Trophoblast cell (in vitro differentiated cells and primary cell): ENCODE data around the gene DEAF1.
A peak's percentile ranks its signal among the peaks of the same experiment; 100 is the strongest.

Experiments
- DNase-seq, 2 donors: peaks; one replicate each; pipeline ENCODE4 v3.0.0-alpha.2; 2016
- H2AFZ ChIP-seq: 2 replicates; pipeline ENCODE4 v1.6.1; 2013; ENCODE audit warnings: low read length, moderate library complexity, mild to moderate bottlenecking; ENCODE audit not compliant: insufficient read depth, poor library complexity
- H2AK5ac ChIP-seq: 2 replicates; pipeline ENCODE4 v1.6.1; 2013; ENCODE audit warnings: mild to moderate bottlenecking, low read length
- H2BK120ac ChIP-seq: 2 replicates; pipeline ENCODE4 v1.6.1; 2013; ENCODE audit warnings: low read length, mild to moderate bottlenecking, moderate library complexity; ENCODE audit not compliant: insufficient read depth, poor library complexity
- H2BK12ac ChIP-seq: 2 replicates; pipeline ENCODE4 v1.6.1; 2013; ENCODE audit warnings: mild to moderate bottlenecking, low read length, moderate library complexity
- H2BK5ac ChIP-seq: 2 replicates; pipeline ENCODE4 v1.6.1; 2013; ENCODE audit warnings: low read length, low read depth, moderate library complexity, mild to moderate bottlenecking; ENCODE audit not compliant: poor library complexity
- H3K14ac ChIP-seq: 2 replicates; pipeline ENCODE4 v1.6.1; 2013; ENCODE audit warnings: mild to moderate bottlenecking, low read length
- H3K18ac ChIP-seq: 2 replicates; pipeline ENCODE4 v1.6.1; 2013; ENCODE audit warnings: mild to moderate bottlenecking, low read length
- H3K23ac ChIP-seq: 2 replicates; pipeline ENCODE4 v1.6.1; 2013; ENCODE audit warnings: low read length
- H3K27ac ChIP-seq: 2 replicates; pipeline ENCODE4 v1.5.1; 2013; ENCODE audit warnings: low read depth, mild to moderate bottlenecking, inconsistent platforms, low read length, moderate library complexity
- H3K27me3 ChIP-seq: 2 replicates; pipeline ENCODE4 v1.6.1; 2013; ENCODE audit warnings: inconsistent platforms, mild to moderate bottlenecking, low read length, moderate library complexity; ENCODE audit not compliant: insufficient read depth
- H3K36me3 ChIP-seq, 2 experiments: 1 replicate in 1 of 2; 2 replicates in 1 of 2; pipeline ENCODE4 v1.6.1; 2013; ENCODE audit warnings: low read length in 2 of 2, mild to moderate bottlenecking in 2 of 2, moderate library complexity in 1 of 2; ENCODE audit not compliant: insufficient read depth in 2 of 2, control insufficient read depth in 1 of 2
- H3K4ac ChIP-seq: 2 replicates; pipeline ENCODE4 v1.6.1; 2013; ENCODE audit warnings: low read depth, mild to moderate bottlenecking, low read length, moderate library complexity
- H3K4me1 ChIP-seq, 2 experiments: 1 replicate in 1 of 2; 2 replicates in 1 of 2; pipeline ENCODE4 v1.6.1; 2013; ENCODE audit warnings: low read length in 2 of 2, mild to moderate bottlenecking in 2 of 2, moderate library complexity in 1 of 2; ENCODE audit not compliant: insufficient read depth in 2 of 2, control insufficient read depth in 1 of 2
- H3K4me2 ChIP-seq: 2 replicates; pipeline ENCODE4 v1.6.1; 2013; ENCODE audit warnings: inconsistent platforms, mild to moderate bottlenecking, low read length, moderate library complexity
- H3K4me3 ChIP-seq: 2 replicates; pipeline ENCODE4 v1.5.1; 2013; ENCODE audit warnings: mild to moderate bottlenecking, low read depth, low read length, inconsistent platforms
- H3K79me1 ChIP-seq: one replicate; pipeline ENCODE4 v1.6.1; 2013; ENCODE audit warnings: low read length
- H3K79me2 ChIP-seq: 2 replicates; pipeline ENCODE4 v1.6.1; 2013; ENCODE audit warnings: low read length, mild to moderate bottlenecking; ENCODE audit not compliant: control insufficient read depth, insufficient read depth, poor library complexity
- H3K9ac ChIP-seq: 2 replicates; pipeline ENCODE4 v1.6.1; 2013; ENCODE audit warnings: mild to moderate bottlenecking, low read length
- H3K9me3 ChIP-seq: 2 replicates; pipeline ENCODE4 v1.6.1; 2013; ENCODE audit warnings: low read depth, mild to moderate bottlenecking, control low read depth, inconsistent platforms, low read length; ENCODE audit not compliant: insufficient read depth
- H4K12ac ChIP-seq: 2 replicates; pipeline ENCODE4 v1.6.1; 2013; ENCODE audit warnings: low read depth, mild to moderate bottlenecking, low read length, moderate library complexity
- H4K8ac ChIP-seq: 2 replicates; pipeline ENCODE4 v1.6.1; 2013; ENCODE audit warnings: low read depth, mild to moderate bottlenecking, low read length, moderate library complexity
- H4K91ac ChIP-seq: one replicate; pipeline ENCODE4 v1.6.1; 2013; ENCODE audit warnings: low read depth, mild to moderate bottlenecking, low read length, moderate library complexity
- WGBS: extraction: QIAGEN DNeasy Blood & Tissue Kit; methylation state at CpG from one replicate; pipeline ENCODE4 v1.1.7; 2013; ENCODE audit warnings: missing lambda C conversion rate; ENCODE audit not compliant: insufficient read length, insufficient coverage; ENCODE audit errors: extremely low coverage; 5-methylcytosine and 5-hydroxymethylcytosine counted together

Gene DEAF1

GRCh38 chr11:720017-720641 is 25.1 kb upstream of the DEAF1 start:
- Histone ChIP-seq H3K36me3 (peaks cover 54 to 58% of the 10 kb centered on the region in 2 experiments), H3K4ac (no peak overlapping the region), H3K18ac (no peak overlapping the region), H3K9ac (no peak overlapping the region), H2BK12ac (no peak overlapping the region), H2BK120ac (no peak overlapping the region), H3K9me3 (no peaks in the 10 kb centered on the region), H3K79me2 (no peaks in the 10 kb centered on the region), H2AK5ac (no peak overlapping the region), H3K79me1 (no peaks in the 10 kb centered on the region), H4K8ac (no peak overlapping the region), H3K14ac (no peak overlapping the region), H3K4me1 (no peaks in the 10 kb centered on the region), H2BK5ac (no peak overlapping the region), H3K27ac (no peak overlapping the region), H3K4me2 (no peak overlapping the region), H3K23ac (no peak overlapping the region), H4K91ac (no peak overlapping the region), H3K27me3 (no peaks in the 10 kb centered on the region), H4K12ac (no peak overlapping the region), H2AFZ (no peak overlapping the region), H3K4me3 (no peak overlapping the region)
- no CpG with 5 or more reads among the region's 35 CpGs for WGBS
- no peak for DNase-seq

- no peaks in the 10 kb centered on the region for H3K27me3 ChIP-seq
- H3K18ac ChIP-seq: no peak overlapping the region
- peaks cover 47 to 51% of the 10 kb centered on the region in 2 experiments for H3K36me3 ChIP-seq
- H2AK5ac ChIP-seq: no peak overlapping the region
- DNase-seq: no peak
- no peaks in the 10 kb centered on the region for H3K79me2 ChIP-seq
- no peak overlapping the region for H3K23ac ChIP-seq
- H3K4ac ChIP-seq: no peak overlapping the region
- H3K4me2 ChIP-seq: no peak overlapping the region
- H3K79me1 ChIP-seq: no peaks in the 10 kb centered on the region
- no peak overlapping the region for H3K4me3 ChIP-seq
- H4K91ac ChIP-seq: no peak overlapping the region
- no peak overlapping the region for H2AFZ ChIP-seq
- no peak overlapping the region for H2BK5ac ChIP-seq
- no peaks in the 10 kb centered on the region for H3K9me3 ChIP-seq
- no peak overlapping the region for H3K27ac ChIP-seq
- no peaks in the 10 kb centered on the region for H3K4me1 ChIP-seq
- H3K9ac ChIP-seq: no peak overlapping the region
- H4K12ac ChIP-seq: no peak overlapping the region
- no peak overlapping the region for H3K14ac ChIP-seq
- no peak overlapping the region for H2BK120ac ChIP-seq
- H4K8ac ChIP-seq: no peak overlapping the region
- WGBS: no CpG with 5 or more reads among the region's 34 CpGs
- H2BK12ac ChIP-seq: no peak overlapping the region
Measured at GRCh38 chr11:719214-720016, 24.4 kb upstream of the DEAF1 start.

- no peak overlapping the region for H3K18ac ChIP-seq
- H2BK120ac ChIP-seq: no peak overlapping the region
- H2AFZ ChIP-seq: no peak overlapping the region
- no peak overlapping the region for H3K4ac ChIP-seq
- H3K36me3 ChIP-seq: peaks cover 24 to 25% of the 10 kb centered on the region in 2 experiments
- H3K79me1 ChIP-seq: peaks cover 3% of the 10 kb centered on the region
- H3K9ac ChIP-seq: no peak overlapping the region
- no peaks in the 10 kb centered on the region for H3K27me3 ChIP-seq
- DNase-seq: no peak
- H3K79me2 ChIP-seq: peaks cover 2% of the 10 kb centered on the region
- no peaks in the 10 kb centered on the region for H3K9me3 ChIP-seq
- H3K4me1 ChIP-seq: peaks cover 6 to 11% of the 10 kb centered on the region in 2 experiments
- H3K4me2 ChIP-seq: no peak overlapping the region
- no peak overlapping the region for H3K4me3 ChIP-seq
- H4K8ac ChIP-seq: no peak overlapping the region
- H2AK5ac ChIP-seq: no peak overlapping the region
- no peak overlapping the region for H4K91ac ChIP-seq
- H4K12ac ChIP-seq: no peak overlapping the region
- H3K23ac ChIP-seq: no peak overlapping the region
- no CpG with 5 or more reads among the region's 6 CpGs for WGBS
- H2BK5ac ChIP-seq: no peak overlapping the region
- no peak overlapping the region for H3K27ac ChIP-seq
- no peak overlapping the region for H2BK12ac ChIP-seq
- H3K14ac ChIP-seq: no peak overlapping the region
Measured at GRCh38 chr11:714436-714835, 19.4 kb upstream of the DEAF1 start.

GRCh38 chr11:709109-709997 is 14.3 kb upstream of the DEAF1 start:
- DNase-seq: no peak
- Histone ChIP-seq H4K12ac (no peak overlapping the region), H3K23ac (no peak overlapping the region), H2BK12ac (peak overlapping the region; percentile 72), H3K36me3 (peaks cover 20 to 33% of the 10 kb centered on the region in 2 experiments), H3K4me3 (no peak overlapping the region), H3K4me2 (no peak overlapping the region), H2AFZ (no peak overlapping the region), H2BK120ac (peak overlapping the region; percentile 29), H3K27ac (no peak overlapping the region), H2BK5ac (no peak overlapping the region), H3K4ac (peak overlapping the region; percentile 19), H4K8ac (no peak overlapping the region), H2AK5ac (no peak overlapping the region), H3K79me1 (peaks cover 36% of the 10 kb centered on the region), H3K14ac (peak overlapping the region; percentile 1), H3K79me2 (peaks cover 27% of the 10 kb centered on the region), H3K9ac (no peak overlapping the region), H3K4me1 (peaks cover 34 to 49% of the 10 kb centered on the region in 2 experiments), H3K9me3 (no peaks in the 10 kb centered on the region), H3K18ac (peak overlapping the region; percentile 2), H4K91ac (peak overlapping the region; percentile 10), H3K27me3 (no peaks in the 10 kb centered on the region)
- no CpG with 5 or more reads among the region's 27 CpGs for WGBS
